ENCODE data around the gene IL4R. TPM values are rescaled to one million over a fixed set of nuclear protein-coding genes. Genes with fewer than 3 reads are reported as not detected.
"Not testable (repeated sequence)": the region's sequence is repeated elsewhere in the genome, so short reads cannot be mapped to it uniquely, and the experiment has no call there.

The IL4R gene
- total RNA-seq, 1 donor from 2014 or later = 8.2 TPM

- ATAC-seq (ENCODE audit: poor library complexity) (no peak), DNase-seq (no peak)
- intact Hi-C loops (cut with DNase I) = no loop called here
These were observed 11.1 kb downstream of the IL4R start for GRCh38 chr16:27324851-27325301.

GRCh38 chr16:27325736-27326135 is 12.0 kb downstream of the IL4R start:
- DNase-seq (no peak), ATAC-seq (ENCODE audit: poor library complexity) (no peak)
- intact Hi-C loops (cut with DNase I) = no loop called here

- intact Hi-C loops (cut with DNase I) = no loop called here
- DNase-seq (no peak), ATAC-seq (ENCODE audit: poor library complexity) (no peak)
These were observed 12.5 kb downstream of the IL4R start for GRCh38 chr16:27326251-27326650.

GRCh38 chr16:27326738-27327585 is 13.2 kb downstream of the IL4R start:
- intact Hi-C loops (cut with DNase I) = no loop called here

GRCh38 chr16:27327586-27327915 is 13.8 kb downstream of the IL4R start:
- DNase-seq (no peak), ATAC-seq (ENCODE audit: poor library complexity) (no peak)
- intact Hi-C loops (cut with DNase I) = no loop called here

More at GRCh38 chr16:27326738-27327585, 13.2 kb downstream of the IL4R start:
- DNase-seq (peak; percentile 88), ATAC-seq (ENCODE audit: poor library complexity) (peak; percentile 82)

GRCh38 chr16:27328937-27329336 is 15.2 kb downstream of the IL4R start:
- no peak for DNase-seq
- ATAC-seq (ENCODE audit: poor library complexity) = no peak
- intact Hi-C loops (cut with DNase I) = no loop called here

- DNase-seq; ATAC-seq (ENCODE audit: poor library complexity); intact Hi-C loops (cut with DNase I): not testable (repeated sequence)
These were observed 15.8 kb downstream of the IL4R start for GRCh38 chr16:27329376-27330079.

- intact Hi-C loops (cut with DNase I) = no loop called here
- ATAC-seq (ENCODE audit: poor library complexity) = peak; percentile 34
- peak; percentile 59 for DNase-seq
These were observed 16.8 kb downstream of the IL4R start for GRCh38 chr16:27330542-27330941.

- DNase-seq = no peak
- intact Hi-C loops (cut with DNase I) = no loop called here
- no peak for ATAC-seq (ENCODE audit: poor library complexity)
These were observed 18.3 kb downstream of the IL4R start for GRCh38 chr16:27332105-27332504.

GRCh38 chr16:27333104-27333503 is 19.3 kb downstream of the IL4R start:
- intact Hi-C loops (cut with DNase I) = no loop called here
- DNase-seq = no peak
- ATAC-seq (ENCODE audit: poor library complexity) = no peak

- intact Hi-C loops (cut with DNase I) = no loop called here
- no peak for ATAC-seq (ENCODE audit: poor library complexity)
- DNase-seq = no peak
These were observed 19.8 kb downstream of the IL4R start for GRCh38 chr16:27333549-27333948.

- intact Hi-C loops (cut with DNase I) = no loop called here
- DNase-seq = no peak
- ATAC-seq (ENCODE audit: poor library complexity) = no peak
These were observed 20.5 kb downstream of the IL4R start for GRCh38 chr16:27334192-27334764.

- no peak for ATAC-seq (ENCODE audit: poor library complexity)
- no peak for DNase-seq
- intact Hi-C loops (cut with DNase I) = no loop called here
These were observed 21.1 kb downstream of the IL4R start for GRCh38 chr16:27334838-27335237.

- DNase-seq (no peak), ATAC-seq (ENCODE audit: poor library complexity) (no peak)
- intact Hi-C loops (cut with DNase I) = no loop called here
These were observed 21.7 kb downstream of the IL4R start for GRCh38 chr16:27335349-27336053.

GRCh38 chr16:27337024-27337423 is 23.2 kb downstream of the IL4R start:
- ATAC-seq (ENCODE audit: poor library complexity) = no peak
- intact Hi-C loops (cut with DNase I) = no loop called here
- no peak for DNase-seq

- no peak for ATAC-seq (ENCODE audit: poor library complexity)
- intact Hi-C loops (cut with DNase I) = no loop called here
- DNase-seq = no peak
These were observed 25.4 kb downstream of the IL4R start for GRCh38 chr16:27339180-27339579.

GRCh38 chr16:27340654-27341053 is 26.9 kb downstream of the IL4R start:
- DNase-seq = no peak
- intact Hi-C loops (cut with DNase I) = no loop called here
- ATAC-seq (ENCODE audit: poor library complexity) = peak; percentile 57

- DNase-seq = no peak
These were observed 27.8 kb downstream of the IL4R start for GRCh38 chr16:27341549-27341948.

GRCh38 chr16:27341971-27342370 is 28.2 kb downstream of the IL4R start:
- DNase-seq = no peak
- intact Hi-C loops (cut with DNase I) = no loop called here
- no peak for ATAC-seq (ENCODE audit: poor library complexity)

More at GRCh38 chr16:27341549-27341948, 27.8 kb downstream of the IL4R start:
- ATAC-seq (ENCODE audit: poor library complexity) = peak; percentile 38
- intact Hi-C loops (cut with DNase I) = no loop called here

All from Right ventricle myocardium superior (tissue), 1 donor.